ENCODE results near the gene TMSB10. TPM values are rescaled to one million over a fixed set of nuclear protein-coding genes. Genes with fewer than 3 reads are reported as not detected.

Gene TMSB10
- polyA plus RNA-seq, 3 donors = 5,130 to 7,914 (median 6,847) TPM

DNA sequence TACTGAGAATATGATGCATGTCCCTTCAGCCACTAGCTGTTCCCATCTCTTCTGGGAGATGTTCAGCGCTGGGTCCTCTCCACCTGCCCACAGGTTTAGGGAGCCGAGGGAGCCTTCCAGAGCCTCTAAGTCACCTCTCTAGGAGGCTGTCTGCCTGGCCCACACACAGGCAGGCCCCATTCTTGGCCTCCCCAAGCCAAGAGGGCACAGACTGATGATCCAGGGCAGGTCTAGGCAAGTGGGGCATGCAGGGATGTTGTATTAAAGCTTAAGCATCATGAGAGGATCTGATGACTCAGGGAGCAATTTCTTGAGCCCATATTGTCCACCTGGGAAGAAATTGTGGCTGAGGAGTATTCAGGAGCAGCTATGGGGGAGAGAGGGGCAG lies 19.9 kb downstream of the TMSB10 start:
- Histone ChIP-seq H3K4me1 (ENCODE audit: control insufficient read depth in 1 of 2, insufficient read depth in 2 of 2, low read length in 2 of 2) (peaks cover 35 to 39% of the 10 kb centered on the region in 2 donors), H3K9ac (ENCODE audit: insufficient read depth, low read length, poor library complexity, severe bottlenecking) (no peak overlapping the region), H3K36me3 (replicated peaks in 1 of 2; ENCODE audit: control insufficient read depth in 1 of 2, insufficient read depth in 2 of 2, low read length in 2 of 2) (no peaks in the 10 kb centered on the region), H3K79me2 (ENCODE audit: insufficient read depth, low read length) (no peaks in the 10 kb centered on the region), H3K4me3 (replicated peaks in 1 of 3; ENCODE audit: low read depth in 2 of 3, low read length in 3 of 3) (no peak overlapping the region), H3K9me3 (replicated peaks in 1 of 2; ENCODE audit: control insufficient read depth in 1 of 2, insufficient read depth in 1 of 2, low read length in 2 of 2) (no peaks in the 10 kb centered on the region), H3K4me2 (replicated peaks; ENCODE audit: extremely low read depth, low read length, poor library complexity, severe bottlenecking) (peak overlapping the region; percentile 87), H4K20me1 (ENCODE audit: insufficient read depth, low read length) (no peaks in the 10 kb centered on the region), H3K27ac (ENCODE audit: low read depth in 1 of 2, low read length in 2 of 2) (no peak overlapping the region), H3K27me3 (ENCODE audit: control insufficient read depth in 2 of 2, insufficient read depth in 2 of 2, low read length in 2 of 2) (no peaks in the 10 kb centered on the region), H2AFZ (ENCODE audit: insufficient read depth, low read depth, low read length, poor library complexity, severe bottlenecking) (no peak overlapping the region)
- H3K27ac Mint-ChIP-seq = peak overlapping the region in 6 of 7 donors; percentile 45 to 84 (median 64)
- H3K36me3 Mint-ChIP-seq = no peaks in the 10 kb centered on the region
- H3K9me3 Mint-ChIP-seq = peaks cover 0 to 1% (median 0%) of the 10 kb centered on the region in 7 donors
- H3K27me3 Mint-ChIP-seq (ENCODE audit: low read depth in 3 of 3) = peaks cover 7 to 14% (median 9%) of the 10 kb centered on the region in 3 donors
- TF ChIP-seq, protein P1, sequence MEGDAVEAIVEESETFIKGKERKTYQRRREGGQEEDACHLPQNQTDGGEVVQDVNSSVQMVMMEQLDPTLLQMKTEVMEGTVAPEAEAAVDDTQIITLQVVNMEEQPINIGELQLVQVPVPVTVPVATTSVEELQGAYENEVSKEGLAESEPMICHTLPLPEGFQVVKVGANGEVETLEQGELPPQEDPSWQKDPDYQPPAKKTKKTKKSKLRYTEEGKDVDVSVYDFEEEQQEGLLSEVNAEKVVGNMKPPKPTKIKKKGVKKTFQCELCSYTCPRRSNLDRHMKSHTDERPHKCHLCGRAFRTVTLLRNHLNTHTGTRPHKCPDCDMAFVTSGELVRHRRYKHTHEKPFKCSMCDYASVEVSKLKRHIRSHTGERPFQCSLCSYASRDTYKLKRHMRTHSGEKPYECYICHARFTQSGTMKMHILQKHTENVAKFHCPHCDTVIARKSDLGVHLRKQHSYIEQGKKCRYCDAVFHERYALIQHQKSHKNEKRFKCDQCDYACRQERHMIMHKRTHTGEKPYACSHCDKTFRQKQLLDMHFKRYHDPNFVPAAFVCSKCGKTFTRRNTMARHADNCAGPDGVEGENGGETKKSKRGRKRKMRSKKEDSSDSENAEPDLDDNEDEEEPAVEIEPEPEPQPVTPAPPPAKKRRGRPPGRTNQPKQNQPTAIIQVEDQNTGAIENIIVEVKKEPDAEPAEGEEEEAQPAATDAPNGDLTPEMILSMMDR (IDR thresholded peaks at IDR 0.05) = no peak
- H3K4me1 Mint-ChIP-seq = peaks cover 33% of the 10 kb centered on the region
- DNase-seq = no peak
- WGBS (ENCODE audit: insufficient coverage) = 93% methylated on average over 2 of the region's 2 CpGs
- no peak overlapping the region for H3K4me3 Mint-ChIP-seq
- intact Hi-C loops (cut with micrococcal nuclease) = loop anchor here in 1 of 2 donors (5.0 kb wide), 2 partner anchors 37 to 43 kb away; partner anchors contain the start of gene TRABD2A

DNA sequence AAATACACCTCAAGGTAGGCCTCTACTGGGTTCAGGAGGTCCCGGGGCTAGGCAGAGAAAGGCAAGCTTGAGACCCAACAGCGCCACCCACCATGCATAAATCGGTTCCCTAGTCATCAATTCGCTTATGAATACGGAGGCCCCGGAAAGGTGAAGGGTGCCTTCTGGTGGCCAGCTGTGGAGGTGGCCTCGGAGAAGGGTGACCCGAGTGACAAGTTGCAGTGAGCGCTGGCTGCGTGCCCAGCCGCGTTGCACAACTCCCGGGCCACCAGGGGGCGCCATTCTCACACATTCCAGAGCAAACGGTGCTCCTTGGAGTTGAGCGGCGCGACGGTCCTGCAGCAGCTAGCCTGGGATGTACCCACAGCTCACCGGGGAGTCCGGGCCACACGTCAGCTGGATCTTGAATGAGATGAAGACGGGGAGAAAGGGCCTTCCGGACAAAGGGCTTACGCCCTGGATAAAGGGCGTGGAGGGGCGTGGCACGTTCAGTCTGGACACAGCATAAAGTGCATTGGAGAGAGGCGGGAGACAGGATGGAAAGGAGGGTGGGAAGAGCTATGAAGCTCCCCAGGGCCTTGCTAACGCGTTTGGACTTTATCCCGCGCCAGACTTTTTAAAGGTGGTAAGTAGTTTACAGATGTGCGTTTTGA lies 20.4 kb downstream of the TMSB10 start:
- H3K4me2 ChIP-seq (replicated peaks; ENCODE audit: extremely low read depth, low read length, poor library complexity, severe bottlenecking) = peak overlapping the region; percentile 87
- H3K4me1 ChIP-seq (ENCODE audit: control insufficient read depth in 1 of 2, insufficient read depth in 2 of 2, low read length in 2 of 2) = peaks cover 32 to 36% of the 10 kb centered on the region in 2 donors
- H3K36me3 ChIP-seq (replicated peaks in 1 of 2; ENCODE audit: control insufficient read depth in 1 of 2, insufficient read depth in 2 of 2, low read length in 2 of 2) = no peaks in the 10 kb centered on the region
- H4K20me1 ChIP-seq (ENCODE audit: insufficient read depth, low read length) = no peaks in the 10 kb centered on the region
- H3K36me3 Mint-ChIP-seq = no peaks in the 10 kb centered on the region
- H3K4me3 ChIP-seq (replicated peaks in 1 of 3; ENCODE audit: low read depth in 2 of 3, low read length in 3 of 3) = peak overlapping the region in 2 of 3 experiments; percentile 6 to 73
- no peaks in the 10 kb centered on the region for H3K9me3 ChIP-seq (replicated peaks in 1 of 2; ENCODE audit: control insufficient read depth in 1 of 2, insufficient read depth in 1 of 2, low read length in 2 of 2)
- H3K27me3 Mint-ChIP-seq (ENCODE audit: low read depth in 3 of 3) = peaks cover 7 to 14% (median 9%) of the 10 kb centered on the region in 3 donors
- H2AFZ ChIP-seq (ENCODE audit: insufficient read depth, low read depth, low read length, poor library complexity, severe bottlenecking) = peak overlapping the region; percentile 87
- intact Hi-C loops (cut with micrococcal nuclease) = loop anchor here in 1 of 2 donors (2.0 to 5.0 kb wide), 3 partner anchors 36 to 431 kb away; partner anchors contain the start of gene TRABD2A
- TF ChIP-seq, protein P1 (IDR thresholded peaks at IDR 0.05) = peak; percentile 98
- H3K4me1 Mint-ChIP-seq = peaks cover 30% of the 10 kb centered on the region
- peak overlapping the region; percentile 45 to 84 (median 80) for H3K27ac Mint-ChIP-seq
- 5% methylated on average over 29 of the region's 34 CpGs for WGBS (ENCODE audit: insufficient coverage)
- H3K79me2 ChIP-seq (ENCODE audit: insufficient read depth, low read length) = no peaks in the 10 kb centered on the region
- no peak overlapping the region for H3K9ac ChIP-seq (ENCODE audit: insufficient read depth, low read length, poor library complexity, severe bottlenecking)
- no peaks in the 10 kb centered on the region for H3K27me3 ChIP-seq (ENCODE audit: control insufficient read depth in 2 of 2, insufficient read depth in 2 of 2, low read length in 2 of 2)
- H3K27ac ChIP-seq (ENCODE audit: low read depth in 1 of 2, low read length in 2 of 2) = no peak overlapping the region
- peak; percentile 95 to 98 (median 96) for DNase-seq
- H3K4me3 Mint-ChIP-seq = peak overlapping the region; percentile 76 to 92
- peaks cover 0 to 1% (median 0%) of the 10 kb centered on the region in 7 donors for H3K9me3 Mint-ChIP-seq

Data from CD14-positive monocyte (primary cell).